Measurements from ENCODE around the gene XYLT1. TPM values are rescaled to one million over a fixed set of nuclear protein-coding genes. Genes with fewer than 3 reads are reported as not detected.

The XYLT1 gene
- total RNA-seq, 2 experiments from 2014 or later: 7.3 to 8.9 TPM

DNA sequence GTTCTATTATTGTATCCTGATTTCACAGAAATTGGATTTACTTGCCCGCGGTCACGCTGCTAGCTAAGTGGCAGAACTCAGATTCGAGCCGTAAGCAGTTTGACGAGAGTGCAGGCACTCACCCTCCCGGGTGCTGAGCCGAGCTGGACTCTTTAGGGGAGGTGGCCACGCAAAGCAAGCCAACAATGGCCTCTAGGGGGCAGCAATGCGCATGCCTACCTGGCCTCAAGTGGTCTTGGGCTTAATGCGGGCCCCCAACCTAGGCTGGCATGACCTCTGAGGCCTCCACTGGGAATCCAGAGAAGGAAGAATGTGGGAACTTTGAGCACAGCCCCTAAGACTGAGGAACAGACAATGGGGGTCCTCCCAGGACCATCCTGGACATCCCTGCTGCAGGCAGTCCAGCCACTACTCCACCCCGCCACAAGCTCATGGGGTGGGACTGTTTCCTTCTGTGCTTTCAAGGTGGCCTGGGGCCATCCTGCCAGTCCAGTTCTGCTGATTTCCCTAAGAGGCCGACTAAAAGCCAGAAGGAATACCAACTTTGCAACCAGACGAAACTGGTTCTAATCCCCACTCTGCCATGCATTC lies 276.5 kb downstream of the XYLT1 start:
- peaks cover 2% of the 10 kb centered on the region for H3K9me3 Mint-ChIP-seq
- DNase-seq (peak; percentile 76), ATAC-seq (peak; percentile 66)
- ChIA-PET POLR2A (interaction anchor here (1.2 kb wide), 1 partner anchor 8 kb away, joined by 3 read pairs; no protein-coding TSS in a partner anchor), CTCF (interaction anchor here (0.6 to 2.7 kb wide), 19 partner anchors 9 to 384 kb away, joined by 3 to 9 read pairs (median 3); no protein-coding TSS in a partner anchor)
- H3K27me3 Mint-ChIP-seq: no peaks in the 10 kb centered on the region
- peaks cover 19% of the 10 kb centered on the region for H3K36me3 Mint-ChIP-seq (ENCODE audit: low read depth)
- intact Hi-C loops (cut with micrococcal nuclease): no loop called here
- H3K4me1 Mint-ChIP-seq (ENCODE audit: low read depth): no peaks in the 10 kb centered on the region
- H3K27ac Mint-ChIP-seq: no peak overlapping the region
- TF ChIP-seq, protein P1, sequence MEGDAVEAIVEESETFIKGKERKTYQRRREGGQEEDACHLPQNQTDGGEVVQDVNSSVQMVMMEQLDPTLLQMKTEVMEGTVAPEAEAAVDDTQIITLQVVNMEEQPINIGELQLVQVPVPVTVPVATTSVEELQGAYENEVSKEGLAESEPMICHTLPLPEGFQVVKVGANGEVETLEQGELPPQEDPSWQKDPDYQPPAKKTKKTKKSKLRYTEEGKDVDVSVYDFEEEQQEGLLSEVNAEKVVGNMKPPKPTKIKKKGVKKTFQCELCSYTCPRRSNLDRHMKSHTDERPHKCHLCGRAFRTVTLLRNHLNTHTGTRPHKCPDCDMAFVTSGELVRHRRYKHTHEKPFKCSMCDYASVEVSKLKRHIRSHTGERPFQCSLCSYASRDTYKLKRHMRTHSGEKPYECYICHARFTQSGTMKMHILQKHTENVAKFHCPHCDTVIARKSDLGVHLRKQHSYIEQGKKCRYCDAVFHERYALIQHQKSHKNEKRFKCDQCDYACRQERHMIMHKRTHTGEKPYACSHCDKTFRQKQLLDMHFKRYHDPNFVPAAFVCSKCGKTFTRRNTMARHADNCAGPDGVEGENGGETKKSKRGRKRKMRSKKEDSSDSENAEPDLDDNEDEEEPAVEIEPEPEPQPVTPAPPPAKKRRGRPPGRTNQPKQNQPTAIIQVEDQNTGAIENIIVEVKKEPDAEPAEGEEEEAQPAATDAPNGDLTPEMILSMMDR (IDR thresholded peaks at IDR 0.05): peak; percentile 86
- no peak overlapping the region for H3K4me3 Mint-ChIP-seq

DNA sequence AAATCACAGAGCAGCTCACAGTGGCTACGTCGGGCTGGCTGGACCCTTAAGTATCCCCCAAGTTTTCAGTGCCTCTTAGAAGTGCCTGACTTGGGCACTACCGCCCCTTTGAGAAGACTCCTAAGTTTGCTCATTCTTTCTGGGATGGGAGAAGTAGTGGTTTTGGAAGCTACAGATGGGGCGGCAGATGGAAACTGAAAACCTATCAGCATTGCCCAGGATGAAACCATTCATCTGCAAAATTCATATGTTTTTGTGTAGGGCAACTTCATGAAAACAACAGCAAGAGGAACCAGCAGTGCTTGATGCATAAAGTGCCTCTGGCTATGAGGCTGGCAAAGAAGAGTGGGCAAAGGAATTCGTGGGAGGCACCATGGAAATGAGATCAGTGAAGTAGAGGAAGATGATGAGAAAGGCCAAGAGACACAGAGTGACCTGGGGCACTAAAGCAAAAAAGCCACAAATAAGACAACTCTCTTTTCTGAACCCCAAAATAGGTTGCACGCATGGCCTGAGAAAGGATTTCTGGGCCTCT lies 277.1 kb downstream of the XYLT1 start:
- CTCF ChIA-PET: interaction anchor here (0.7 to 2.7 kb wide), 13 partner anchors 8 to 275 kb away, joined by 3 to 9 read pairs (median 3); no protein-coding TSS in a partner anchor
- Mint-ChIP-seq H3K27me3 (no peaks in the 10 kb centered on the region), H3K4me1 (ENCODE audit: low read depth) (no peaks in the 10 kb centered on the region), H3K9me3 (peaks cover 2% of the 10 kb centered on the region), H3K36me3 (ENCODE audit: low read depth) (peaks cover 18% of the 10 kb centered on the region), H3K4me3 (no peak overlapping the region), H3K27ac (no peak overlapping the region)
- intact Hi-C loops (cut with micrococcal nuclease): no loop called here
- TF ChIP-seq, protein P1 (IDR thresholded peaks at IDR 0.05): no peak
- no peak for DNase-seq
- no peak for ATAC-seq
- POLR2A ChIA-PET: interaction anchor here (1.2 kb wide), 1 partner anchor 9 kb away, joined by 3 read pairs; no protein-coding TSS in a partner anchor

DNA sequence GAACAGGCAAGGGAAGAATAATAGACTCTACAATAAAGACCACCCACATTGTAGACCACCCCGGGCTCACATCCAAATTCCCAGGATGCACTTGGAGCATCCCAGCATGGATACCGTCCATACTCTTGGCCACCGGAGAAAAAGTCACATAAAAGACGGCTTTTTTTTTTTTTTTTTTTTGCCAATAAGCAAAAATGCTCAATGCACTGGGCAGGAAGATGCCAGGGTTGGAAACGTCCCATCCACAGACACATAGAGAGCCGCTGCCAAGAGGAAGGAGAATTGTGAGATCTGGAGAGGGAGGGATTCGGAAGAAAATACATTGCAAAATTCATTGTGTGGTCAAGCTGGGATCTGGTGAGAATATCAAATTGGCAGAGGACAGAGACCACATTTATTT lies 286.7 kb downstream of the XYLT1 start:
- no peak for DNase-seq
- TF ChIP-seq, protein P1 (IDR thresholded peaks at IDR 0.05): no peak
- Mint-ChIP-seq H3K27ac (no peak overlapping the region), H3K27me3 (no peaks in the 10 kb centered on the region), H3K36me3 (ENCODE audit: low read depth) (peaks cover 5% of the 10 kb centered on the region), H3K4me3 (no peak overlapping the region), H3K9me3 (no peaks in the 10 kb centered on the region), H3K4me1 (ENCODE audit: low read depth) (no peaks in the 10 kb centered on the region)
- CTCF ChIA-PET: no interaction called here
- POLR2A ChIA-PET: no interaction called here
- intact Hi-C loops (cut with micrococcal nuclease): no loop called here
- ATAC-seq: no peak

DNA sequence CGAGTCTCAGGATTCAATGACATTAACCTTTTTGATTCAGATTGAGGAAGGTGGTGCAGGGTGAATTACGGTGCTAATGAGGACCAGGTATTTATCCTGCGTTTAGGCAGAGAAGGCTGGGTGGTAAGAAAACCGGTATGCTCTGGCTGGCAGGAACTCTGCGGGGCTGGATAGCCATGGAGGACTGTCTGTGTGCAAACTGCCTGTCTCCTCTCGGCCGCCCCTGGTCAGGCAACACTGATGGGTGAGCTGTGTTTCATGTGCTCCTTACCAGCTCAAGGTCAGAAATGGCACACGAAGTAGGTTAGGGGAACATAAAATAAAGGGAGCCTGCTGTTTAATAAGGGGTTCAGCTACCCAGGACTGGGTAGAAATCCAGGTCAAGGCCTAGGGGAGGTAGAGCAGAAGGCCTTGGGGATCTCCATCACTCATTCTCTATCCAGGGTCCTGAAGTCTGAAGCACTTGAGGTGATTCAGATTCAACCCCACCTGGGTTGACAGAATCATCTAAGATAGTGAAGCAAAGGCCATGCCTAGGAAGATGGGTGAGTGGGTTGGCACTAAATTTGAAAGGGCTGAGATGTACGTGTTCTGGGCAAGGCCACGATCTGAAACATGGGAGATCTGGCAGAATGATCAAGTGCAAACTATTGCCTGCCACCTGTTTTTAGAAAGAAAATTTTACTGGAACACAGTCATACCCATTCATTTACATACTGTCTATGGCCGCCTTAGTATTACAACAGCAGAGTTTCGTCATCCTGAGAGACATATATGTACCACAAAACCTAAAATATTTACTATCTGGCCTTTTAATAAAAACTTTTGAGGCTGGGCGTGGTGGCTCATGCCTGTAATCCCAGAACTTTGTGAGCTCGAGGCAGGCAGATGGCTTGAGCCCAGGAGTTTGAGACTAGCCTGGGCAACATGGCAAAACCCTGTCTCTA lies 292.5 kb downstream of the XYLT1 start:
- intact Hi-C loops (cut with micrococcal nuclease): no loop called here
- DNase-seq (no peak), ATAC-seq (no peak)
- Mint-ChIP-seq H3K9me3 (no peaks in the 10 kb centered on the region), H3K36me3 (ENCODE audit: low read depth) (peaks cover 4% of the 10 kb centered on the region), H3K4me1 (ENCODE audit: low read depth) (peaks cover 9% of the 10 kb centered on the region), H3K27ac (no peak overlapping the region), H3K27me3 (no peaks in the 10 kb centered on the region), H3K4me3 (no peak overlapping the region)
- TF ChIP-seq, protein P1 (IDR thresholded peaks at IDR 0.05): no peak
- CTCF ChIA-PET: no interaction called here
- POLR2A ChIA-PET: no interaction called here

All from activated CD8-positive, alpha-beta T cell treated with anti-CD3 and anti-CD28 coated beads for 36 hours (primary cell).